K562 (cell line): ENCODE results near the gene TMEM204. TPM values are rescaled to one million over a fixed set of nuclear protein-coding genes. Genes with fewer than 3 reads are reported as not detected.

Source experiments
- ATAC-seq: fragments of 200-7000 bp; cut with Tn5 transposase; 3 replicates; pipeline ENCODE4 v1.9.1; 2020; ENCODE audit warnings: moderate library complexity
- BruUV-seq: library from RNA; stranded (reverse); fragments of 400-500 nt; replicated peaks from 2 replicates; lab custom pipeline; 2021; lab: Mats Ljungman, UMichigan
- CTCF ChIA-PET: fragments of 300-600 bp; formaldehyde crosslinking; extraction: SDS; loops from one replicate; lab custom pipeline; 2021; ENCODE audit warnings: low intra/inter-chr PET ratio; lab: Yijun Ruan, JAX
- POLR2A ChIA-PET: fragments of 300-600, 350-650 bp; sonication (Branson Sonifier 250); formaldehyde crosslinking; extraction: SDS; loops from one replicate; lab custom pipeline; 2021; ENCODE audit warnings: antibody characterized with exemption, inconsistent platforms; lab: Yijun Ruan, JAX
- DNase-seq, 4 experiments: peaks; one replicate each; pipeline versions ENCODE4 v3.0.0 to v3.0.0-alpha.2; 2011 to 2018; ENCODE audit warnings: low spot score in 3 of 4, mixed read lengths in 3 of 4; ENCODE audit errors: extremely low read depth in 1 of 4
- FAIRE-seq: peaks from 2 replicates; lab custom pipeline; 2011; peaks lifted over from hg19 to GRCh38; lab: Jason Lieb, UNC
- H2AFZ ChIP-seq: 2 replicates; pipeline ENCODE4 v1.6.0; 2011; ENCODE audit warnings: low read depth, low read length, control low read depth, inconsistent platforms
- H3K27ac ChIP-seq: fragments of 200-600 bp; 3 replicates; pipeline ENCODE4 v1.8.0; 2011; ENCODE audit warnings: low read depth, mild to moderate bottlenecking, control low read depth, inconsistent platforms, low read length, moderate library complexity, mixed read lengths; ENCODE audit errors: extremely low read depth
- H3K27me3 ChIP-seq, 2 experiments: fragments of 300-600 bp in 1 of 2; 2 replicates in 1 of 2; 3 replicates in 1 of 2; pipeline versions ENCODE4 v1.6.0 to v1.8.0; 2011; ENCODE audit warnings: inconsistent platforms in 2 of 2, low read length in 2 of 2, mild to moderate bottlenecking in 1 of 2, mixed read lengths in 1 of 2, moderate library complexity in 1 of 2; ENCODE audit not compliant: control insufficient read depth in 2 of 2, insufficient read depth in 2 of 2
- H3K36me3 ChIP-seq: fragments of 300-600 bp; 3 replicates; pipeline ENCODE4 v1.8.0; 2011; ENCODE audit warnings: mild to moderate bottlenecking, low read length, inconsistent platforms; ENCODE audit not compliant: control insufficient read depth, insufficient read depth
- H3K4me1 ChIP-seq, 2 experiments: fragments of 200-600 bp in 1 of 2; replicated peaks in 1 of 2; 2 replicates in 1 of 2; 3 replicates in 1 of 2; pipeline versions ENCODE4 v1.5.1 to v1.8.0; 2011; ENCODE audit warnings: inconsistent platforms in 2 of 2, low read length in 2 of 2, mild to moderate bottlenecking in 1 of 2, mixed read lengths in 1 of 2, moderate library complexity in 1 of 2; ENCODE audit not compliant: control insufficient read depth in 2 of 2, insufficient read depth in 2 of 2
- H3K4me2 ChIP-seq: 2 replicates; pipeline ENCODE4 v1.6.1; 2011; ENCODE audit warnings: low read length, control low read depth, inconsistent platforms, mixed read lengths; ENCODE audit not compliant: insufficient read depth
- H3K4me3 ChIP-seq: fragments of 200-600 bp; sonication (generic), shearing (Covaris generic); 2 replicates; pipeline ENCODE4 v1.5.1; 2016; ENCODE audit warnings: control low read depth, inconsistent platforms
- H3K79me2 ChIP-seq: fragments of 200-600 bp; 3 replicates; pipeline ENCODE4 v1.8.0; 2011; ENCODE audit warnings: low read length, inconsistent platforms; ENCODE audit not compliant: control insufficient read depth, insufficient read depth
- H3K9ac ChIP-seq, 2 experiments: 2 replicates each; pipeline versions ENCODE4 v1.6.0 to v1.6.1; 2011; ENCODE audit warnings: low read depth in 2 of 2, low read length in 2 of 2, control low read depth in 1 of 2, inconsistent platforms in 1 of 2, mild to moderate bottlenecking in 1 of 2, mixed read lengths in 1 of 2; ENCODE audit not compliant: insufficient read depth in 1 of 2
- H3K9me1 ChIP-seq: one replicate; pipeline ENCODE4 v1.6.0; 2011; ENCODE audit warnings: inconsistent platforms, mild to moderate bottlenecking, low read length, moderate library complexity; ENCODE audit not compliant: control insufficient read depth, insufficient read depth
- H3K9me3 ChIP-seq: replicated peaks from 2 replicates; pipeline ENCODE4 v1.5.1; 2011; ENCODE audit warnings: low read depth, low read length, inconsistent platforms; ENCODE audit not compliant: control insufficient read depth, insufficient read depth
- H4K20me1 ChIP-seq: replicated peaks from 2 replicates; pipeline ENCODE4 v1.6.1; 2011; ENCODE audit warnings: low read length, inconsistent platforms, mixed read lengths; ENCODE audit not compliant: control insufficient read depth, insufficient read depth
- BCOR ChIP-seq: fragments of 450-650 bp; IDR thresholded peaks from 2 replicates; pipeline ENCODE4 v1.6.1; 2016
- CBFA2T2 ChIP-seq: fragments of 450-650 bp; conservative IDR thresholded peaks from 2 replicates; pipeline ENCODE4 v1.6.1; 2017; ENCODE audit warnings: mild to moderate bottlenecking
- DEAF1 ChIP-seq: fragments of 450-650 bp; formaldehyde crosslinking; IDR thresholded peaks from 2 replicates; pipeline ENCODE4 v1.4.0; 2020; ENCODE audit warnings: mild to moderate bottlenecking, moderate library complexity
- SIN3B ChIP-seq: fragments of 450-650 bp; IDR thresholded peaks from 2 replicates; pipeline ENCODE4 v1.6.1; 2017; ENCODE audit warnings: low read depth, mild to moderate bottlenecking, moderate library complexity
- THRAP3 ChIP-seq: fragments of 450-650 bp; IDR thresholded peaks from 2 replicates; pipeline ENCODE4 v1.6.1; 2016; ENCODE audit warnings: mild to moderate bottlenecking, inconsistent platforms, borderline replicate concordance
- ZBTB12 ChIP-seq: fragments of 250-450 bp; sonication (Bioruptor Pico); IDR thresholded peaks from 2 replicates; pipeline ENCODE4 v1.4.0; 2020
- WGBS: fragments of 100-300 bp; shearing (Covaris generic); methylation state at CpG from one replicate; pipeline ENCODE4 v1.1.6; 2016; ENCODE audit warnings: low coverage, mixed read lengths; ENCODE audit not compliant: insufficient coverage; ENCODE audit errors: missing lambda C conversion rate; 5-methylcytosine and 5-hydroxymethylcytosine counted together
- in situ Hi-C: fragments of 300-500 bp; cut with MboI; formaldehyde crosslinking; loops from 4 replicates; pipeline ENCODE4 v1.15.0; 2018; ENCODE audit warnings: inconsistent platforms, mixed read lengths
- intact Hi-C: fragments of 100-400 bp; cut with micrococcal nuclease; formaldehyde crosslinking; loops from 2 replicates; pipeline ENCODE4 v1.14.2; 2022
- polyA plus RNA-seq, 8 experiments: library from polyadenylated mRNA; depleted of rRNA in 4 of 8; stranded (reverse) in 5 of 8; unstranded in 3 of 8; fragments of >200 nt; fragmentation: Nextera tagmentation in 2 of 8; fragmentation: Illumina TruSeq in 1 of 8; extraction: Ambion mirVana in 2 of 8; extraction: Trizol in 1 of 8; gene quantifications; 2 replicates each; pipeline versions ENCODE4 v1.2.1 to v1.2.3, GENCODE V29; 2011 to 2014; ENCODE audit warnings: inconsistent platforms in 1 of 8, missing spikeins in 1 of 8
- total RNA-seq, 7 experiments: library from RNA; depleted of rRNA in 6 of 7; stranded (reverse); fragments of >200 nt in 6 of 7; fragmentation: Illumina TruSeq in 2 of 7; extraction: Trizol in 2 of 7; gene quantifications; 2 replicates each; pipeline versions ENCODE4 v1.2.1 to v1.2.3, GENCODE V29; 2011 to 2021; ENCODE audit warnings: low replicate concordance in 1 of 7

Gene TMEM204
- total and polyA plus RNA-seq, 9 of the 15 experiments (the other 6 are each of a cell fraction or from before 2014, with no cell fraction given), result 0.04 to 0.18 TPM; not detected in 7

- TF ChIP-seq CBFA2T2 (no peak), BCOR (no peak), ZBTB12 (no peak), THRAP3 (no peak)
- 37% methylated on average over 7 of the region's 7 CpGs for WGBS
- CTCF ChIA-PET, result no interaction called here
- FAIRE-seq (no peak), DNase-seq (no peak), ATAC-seq (no peak)
- peaks cover 0 to 3% of the 10 kb centered on the region in 2 experiments; a peak in 1 of 5 replicates for H3K4me1 ChIP-seq
- H2AFZ ChIP-seq, result no peak overlapping the region
- H3K9ac ChIP-seq, result no peak overlapping the region
- H3K79me2 ChIP-seq, result no peaks in the 10 kb centered on the region
- POLR2A ChIA-PET, result interaction anchor here (0.6 to 1.0 kb wide), 3 partner anchors 47 to 206 kb away, joined by 3 to 5 read pairs (median 3); partner anchors contain the start of gene MAPK8IP3
- no peaks in the 10 kb centered on the region for H3K36me3 ChIP-seq
- peaks cover 3 to 6% of the 10 kb centered on the region in 2 experiments; a peak in 3 of 5 replicates for H3K27me3 ChIP-seq
- no TSS peak for BruUV-seq
- no peaks in the 10 kb centered on the region for H3K9me3 ChIP-seq
- H3K4me2 ChIP-seq, result no peak overlapping the region
- no peak overlapping the region for H3K27ac ChIP-seq
- no peaks in the 10 kb centered on the region for H4K20me1 ChIP-seq
- H3K4me3 ChIP-seq, result no peak overlapping the region
- intact Hi-C loops, result no loop called here
- in situ Hi-C loops, result no loop called here
- no peaks in the 10 kb centered on the region for H3K9me1 ChIP-seq
Observed at GRCh38 chr16:1572673-1573072, 39.2 kb downstream of the TMEM204 start.

GRCh38 chr16:1573301-1573700, 39.8 kb downstream of the TMEM204 start:
- no peaks in the 10 kb centered on the region for H3K79me2 ChIP-seq
- H2AFZ ChIP-seq, result no peak overlapping the region
- H3K36me3 ChIP-seq, result no peaks in the 10 kb centered on the region
- no peak for TF ChIP-seq DEAF1 (CRISPR knock-in tag)
- no peak for TF ChIP-seq SIN3B
- 24% methylated on average over 5 of the region's 5 CpGs for WGBS
- FAIRE-seq, result no peak
- no peaks in the 10 kb centered on the region for H3K9me3 ChIP-seq
- CTCF ChIA-PET, result no interaction called here
- intact Hi-C loops, result no loop called here
- no peaks in the 10 kb centered on the region for H3K4me1 ChIP-seq
- H3K9ac ChIP-seq, result no peak overlapping the region
- POLR2A ChIA-PET, result interaction anchor here (0.6 to 1.6 kb wide), 5 partner anchors 14 to 768 kb away, joined by 3 to 5 read pairs (median 3); partner anchors contain the start of gene MAPK8IP3
- in situ Hi-C loops, result no loop called here
- no peak overlapping the region for H3K27ac ChIP-seq
- ATAC-seq, result no peak
- no peak overlapping the region for H3K4me3 ChIP-seq
- DNase-seq, result no peak
- 0 out of 5 replicates have a peak, but pooled peaks cover 0 to under 1% of the 10 kb centered on the region in 2 experiments for H3K27me3 ChIP-seq
- H3K9me1 ChIP-seq, result no peaks in the 10 kb centered on the region
- H3K4me2 ChIP-seq, result no peak overlapping the region
- no TSS peak for BruUV-seq
- H4K20me1 ChIP-seq, result no peaks in the 10 kb centered on the region
